ENCODE results near the gene CCDC33. TPM values are rescaled to one million over a fixed set of nuclear protein-coding genes. Genes with fewer than 3 reads are reported as not detected.

The CCDC33 gene
- total and polyA plus RNA-seq, 3 experiments from 2014 or later = not detected

DNA sequence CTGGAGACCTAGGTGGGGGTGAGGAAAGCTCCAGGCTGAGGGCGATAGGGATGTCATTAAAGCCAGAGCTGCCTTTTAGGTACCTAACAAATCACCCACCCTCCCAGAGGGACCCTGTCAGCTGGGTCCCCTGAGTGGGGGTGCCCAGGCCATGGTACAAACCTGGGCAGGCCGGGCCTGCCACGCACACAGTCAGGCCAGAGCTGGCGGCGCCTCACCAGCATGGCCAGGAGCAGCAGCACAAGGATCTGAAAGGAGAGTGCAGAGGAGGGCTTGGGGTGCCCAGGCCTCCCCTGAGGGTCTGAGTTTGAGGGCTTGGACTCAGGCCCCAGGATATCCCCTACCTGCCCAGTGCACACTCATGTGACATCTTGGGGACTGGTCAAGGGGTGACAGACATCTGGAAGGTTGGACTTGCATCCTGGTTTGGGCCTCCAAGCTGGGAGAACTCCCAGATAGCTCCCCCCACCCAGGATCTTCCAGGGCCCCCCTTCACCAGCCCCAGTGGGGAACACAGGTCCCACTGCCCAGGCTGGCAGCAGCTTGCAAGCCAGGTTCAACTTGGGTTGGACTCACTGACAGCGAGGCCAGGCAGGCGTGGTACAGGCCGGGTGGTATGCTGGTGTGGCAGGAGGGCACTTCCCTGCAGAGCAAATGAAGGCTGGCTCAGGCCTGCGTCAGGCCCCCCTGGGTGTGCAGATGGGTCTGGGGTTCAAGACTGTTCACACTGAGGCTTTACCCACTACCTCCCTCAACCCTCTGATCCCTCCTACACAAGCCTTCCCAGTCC, 38.8 kb upstream of the CCDC33 start:
- DNase-seq = no peak
- Histone ChIP-seq H3K27ac (ENCODE audit: low read depth, low read length) (no peak overlapping the region), H3K9me3 (ENCODE audit: low read length) (no peaks in the 10 kb centered on the region), H3K27me3 (ENCODE audit: insufficient read depth, low read length, poor library complexity, severe bottlenecking) (no peaks in the 10 kb centered on the region), H3K36me3 (ENCODE audit: insufficient read depth, low read length) (no peaks in the 10 kb centered on the region), H3K4me3 (ENCODE audit: low read length) (no peak overlapping the region), H3K4me1 (ENCODE audit: insufficient read depth, low read length) (no peaks in the 10 kb centered on the region)
- Mint-ChIP-seq H3K9me3 (no peaks in the 10 kb centered on the region), H3K27me3 (peaks cover 9 to 21% of the 10 kb centered on the region in 2 donors), H3K36me3 (no peaks in the 10 kb centered on the region), H3K4me3 (no peak overlapping the region), H3K4me1 (no peaks in the 10 kb centered on the region), H3K27ac (no peak overlapping the region)
- POLR2A ChIA-PET = no interaction called here
- CTCF ChIA-PET = no interaction called here

- no peaks in the 10 kb centered on the region for H3K36me3 ChIP-seq (ENCODE audit: insufficient read depth, low read length)
- POLR2A ChIA-PET = no interaction called here
These were observed 36.9 kb upstream of the CCDC33 start for GRCh38 chr15:74199297-74199652.

GRCh38 chr15:74200412-74200815, 35.7 kb upstream of the CCDC33 start:
- no peak for DNase-seq
- Histone ChIP-seq H3K9me3 (ENCODE audit: low read length) (no peaks in the 10 kb centered on the region), H3K27me3 (ENCODE audit: insufficient read depth, low read length, poor library complexity, severe bottlenecking) (no peaks in the 10 kb centered on the region), H3K4me1 (ENCODE audit: insufficient read depth, low read length) (no peaks in the 10 kb centered on the region), H3K27ac (ENCODE audit: low read depth, low read length) (no peak overlapping the region), H3K4me3 (ENCODE audit: low read length) (no peak overlapping the region), H3K36me3 (ENCODE audit: insufficient read depth, low read length) (no peaks in the 10 kb centered on the region)
- no peaks in the 10 kb centered on the region for H3K36me3 Mint-ChIP-seq
- H3K9me3 Mint-ChIP-seq = no peaks in the 10 kb centered on the region
- H3K4me1 Mint-ChIP-seq = no peaks in the 10 kb centered on the region
- peak overlapping the region in 1 of 8 donors; percentile 22 for H3K27ac Mint-ChIP-seq
- H3K4me3 Mint-ChIP-seq = no peak overlapping the region
- ChIA-PET CTCF (interaction anchor here (0.9 kb wide), 1 partner anchor 8 kb away, joined by 3 read pairs; no protein-coding TSS in a partner anchor), POLR2A (no interaction called here)
- H3K27me3 Mint-ChIP-seq = peaks cover 13 to 26% of the 10 kb centered on the region in 2 donors

More at GRCh38 chr15:74199297-74199652, 36.9 kb upstream of the CCDC33 start:
- H3K27ac ChIP-seq (ENCODE audit: low read depth, low read length) = no peak overlapping the region
- H3K4me1 Mint-ChIP-seq = no peaks in the 10 kb centered on the region
- peaks cover 13 to 30% of the 10 kb centered on the region in 2 donors for H3K27me3 Mint-ChIP-seq
- CTCF ChIA-PET = no interaction called here
- no peaks in the 10 kb centered on the region for H3K36me3 Mint-ChIP-seq
- H3K4me1 ChIP-seq (ENCODE audit: insufficient read depth, low read length) = no peaks in the 10 kb centered on the region
- no peaks in the 10 kb centered on the region for H3K27me3 ChIP-seq (ENCODE audit: insufficient read depth, low read length, poor library complexity, severe bottlenecking)
- H3K9me3 ChIP-seq (ENCODE audit: low read length) = no peaks in the 10 kb centered on the region
- H3K4me3 ChIP-seq (ENCODE audit: low read length) = no peak overlapping the region
- H3K4me3 Mint-ChIP-seq = no peak overlapping the region
- H3K9me3 Mint-ChIP-seq = no peaks in the 10 kb centered on the region
- no peak for DNase-seq
- no peak overlapping the region for H3K27ac Mint-ChIP-seq

- Histone ChIP-seq H3K9me3 (ENCODE audit: low read length) (no peaks in the 10 kb centered on the region), H3K4me3 (ENCODE audit: low read length) (no peak overlapping the region), H3K36me3 (ENCODE audit: insufficient read depth, low read length) (no peaks in the 10 kb centered on the region), H3K27ac (ENCODE audit: low read depth, low read length) (no peak overlapping the region), H3K27me3 (ENCODE audit: insufficient read depth, low read length, poor library complexity, severe bottlenecking) (no peaks in the 10 kb centered on the region), H3K4me1 (ENCODE audit: insufficient read depth, low read length) (no peaks in the 10 kb centered on the region)
- CTCF ChIA-PET = interaction anchor here (0.9 kb wide), 1 partner anchor 9 kb away, joined by 3 read pairs; no protein-coding TSS in a partner anchor
- Mint-ChIP-seq H3K9me3 (no peaks in the 10 kb centered on the region), H3K4me1 (no peaks in the 10 kb centered on the region), H3K27me3 (peaks cover 13 to 26% of the 10 kb centered on the region in 2 donors), H3K4me3 (no peak overlapping the region), H3K36me3 (no peaks in the 10 kb centered on the region), H3K27ac (no peak overlapping the region)
- no peak for DNase-seq
- POLR2A ChIA-PET = no interaction called here
These were observed 35.2 kb upstream of the CCDC33 start for GRCh38 chr15:74200871-74201419.

GRCh38 chr15:74201710-74202420, 34.3 kb upstream of the CCDC33 start:
- Mint-ChIP-seq H3K4me3 (no peak overlapping the region), H3K27me3 (peaks cover 11 to 26% of the 10 kb centered on the region in 2 donors), H3K27ac (no peak overlapping the region), H3K9me3 (no peaks in the 10 kb centered on the region), H3K4me1 (no peaks in the 10 kb centered on the region), H3K36me3 (no peaks in the 10 kb centered on the region)
- H3K4me1 ChIP-seq (ENCODE audit: insufficient read depth, low read length) = no peaks in the 10 kb centered on the region
- no peak overlapping the region for H3K27ac ChIP-seq (ENCODE audit: low read depth, low read length)
- H3K27me3 ChIP-seq (ENCODE audit: insufficient read depth, low read length, poor library complexity, severe bottlenecking) = no peaks in the 10 kb centered on the region
- CTCF ChIA-PET = no interaction called here
- H3K36me3 ChIP-seq (ENCODE audit: insufficient read depth, low read length) = no peaks in the 10 kb centered on the region
- no peak for DNase-seq
- no peaks in the 10 kb centered on the region for H3K9me3 ChIP-seq (ENCODE audit: low read length)
- POLR2A ChIA-PET = no interaction called here
- H3K4me3 ChIP-seq (ENCODE audit: low read length) = no peak overlapping the region

DNA sequence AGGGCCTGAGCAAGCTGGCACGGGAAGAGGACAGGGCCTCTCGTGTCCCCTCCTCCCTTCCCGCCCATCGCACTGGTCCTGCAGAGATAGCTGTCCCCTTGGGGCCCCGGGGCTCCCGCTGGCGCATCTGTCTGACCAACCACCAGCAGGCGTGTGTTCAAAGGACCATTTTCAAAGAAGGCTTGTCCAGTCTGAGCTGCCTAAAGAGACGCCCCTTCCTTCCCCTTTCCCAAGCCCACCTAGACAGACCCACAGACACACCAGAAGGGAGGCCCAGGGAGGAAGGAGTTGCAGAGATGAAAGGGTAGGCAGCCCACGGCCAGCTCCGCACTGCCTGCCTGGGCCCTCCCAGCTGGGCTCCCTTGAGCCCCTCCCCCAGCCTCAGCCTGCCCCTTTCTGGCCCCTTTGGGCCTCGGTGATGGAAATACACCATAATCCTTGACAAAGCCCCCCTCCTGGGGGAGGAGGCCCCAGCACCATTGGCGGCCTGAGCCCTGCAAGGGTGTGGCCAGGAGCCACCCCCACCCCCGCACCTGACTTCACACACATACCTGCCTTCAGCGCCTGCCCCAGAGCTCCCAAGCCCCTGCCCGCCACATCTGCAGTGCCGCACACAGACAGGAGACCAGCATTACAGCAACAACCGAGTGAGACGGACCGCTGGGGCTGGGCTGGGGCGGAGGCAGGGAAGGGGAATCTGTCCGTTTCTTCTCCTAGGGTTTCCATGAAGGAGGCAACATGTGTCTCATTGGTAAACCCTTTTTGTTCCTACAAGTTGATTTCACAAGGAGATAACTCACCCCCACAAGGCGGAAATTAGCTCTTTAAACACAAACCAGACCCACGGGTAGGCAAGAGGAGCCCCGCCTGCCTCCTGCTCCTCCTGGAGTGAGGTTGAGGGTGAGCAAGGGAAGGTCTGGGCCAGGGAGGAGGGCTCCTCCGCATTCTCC, 33.4 kb upstream of the CCDC33 start, which contains the start of gene STRA6:
Gene STRA6, minus strand, starts transcription at position 336 of the 950 bp plus-strand sequence. CDS start 520 bp downstream, outside the sequence.
- Mint-ChIP-seq H3K4me1 (no peaks in the 10 kb centered on the region), H3K4me3 (no peak within 1 kb of the TSS), H3K27ac (no peak within 1 kb of the TSS), H3K27me3 (peaks cover 11 to 34% of the 10 kb centered on the region in 2 donors), H3K36me3 (no peaks in the 10 kb centered on the region), H3K9me3 (no peaks in the 10 kb centered on the region)
- DNase-seq = no peak
- H3K4me3 ChIP-seq (ENCODE audit: low read length) = no peak within 1 kb of the TSS
- no peaks in the 10 kb centered on the region for H3K36me3 ChIP-seq (ENCODE audit: insufficient read depth, low read length)
- H3K9me3 ChIP-seq (ENCODE audit: low read length) = no peaks in the 10 kb centered on the region
- H3K27ac ChIP-seq (ENCODE audit: low read depth, low read length) = no peak within 1 kb of the TSS
- ChIA-PET CTCF (no interaction called here), POLR2A (no interaction called here)
- no peaks in the 10 kb centered on the region for H3K27me3 ChIP-seq (ENCODE audit: insufficient read depth, low read length, poor library complexity, severe bottlenecking)
- no peaks in the 10 kb centered on the region for H3K4me1 ChIP-seq (ENCODE audit: insufficient read depth, low read length)

- Mint-ChIP-seq H3K27ac (no peak overlapping the region), H3K9me3 (no peaks in the 10 kb centered on the region), H3K4me3 (no peak overlapping the region), H3K4me1 (no peaks in the 10 kb centered on the region), H3K36me3 (peaks cover 0 to 1% (median 0%) of the 10 kb centered on the region in 3 donors), H3K27me3 (peaks cover 9 to 38% of the 10 kb centered on the region in 2 donors)
- Histone ChIP-seq H3K36me3 (ENCODE audit: insufficient read depth, low read length) (no peaks in the 10 kb centered on the region), H3K27ac (ENCODE audit: low read depth, low read length) (no peak overlapping the region), H3K4me1 (ENCODE audit: insufficient read depth, low read length) (no peaks in the 10 kb centered on the region), H3K4me3 (ENCODE audit: low read length) (no peak overlapping the region), H3K9me3 (ENCODE audit: low read length) (no peaks in the 10 kb centered on the region), H3K27me3 (ENCODE audit: insufficient read depth, low read length, poor library complexity, severe bottlenecking) (no peaks in the 10 kb centered on the region)
- POLR2A ChIA-PET = interaction anchor here (0.6 kb wide), 1 partner anchor 9 kb away, joined by 5 read pairs; no protein-coding TSS in a partner anchor
- CTCF ChIA-PET = no interaction called here
- DNase-seq = no peak
These were observed 32.2 kb upstream of the CCDC33 start for GRCh38 chr15:74203914-74204431.

Measured in CD8-positive, alpha-beta memory T cell (primary cell).